ENCODE results near the gene NPAS1. TPM values are rescaled to one million over a fixed set of nuclear protein-coding genes. Genes with fewer than 3 reads are reported as not detected.
A peak's percentile ranks its signal among the peaks of the same experiment; 100 is the strongest.

Gene NPAS1
- total and polyA plus RNA-seq, 2 of the 13 experiments (the other 11 are each of a cell fraction or from before 2014, with no cell fraction given), result 0.35 to 2.9 TPM

- TF ChIP-seq PRDM10 (CRISPR knock-in tag; IDR thresholded peaks at IDR 0.05; ENCODE audit: low read depth) (no peak; the same call in 1 of the 2 replicates), ZBTB3 (CRISPR knock-in tag; IDR thresholded peaks at IDR 0.05; ENCODE audit: borderline replicate concordance, low read depth) (no peak), ZNF335 (CRISPR knock-in tag; IDR thresholded peaks at IDR 0.05) (peak; percentile 56; the same call in 1 of the 2 replicates), PAWR (CRISPR knock-in tag; IDR thresholded peaks at IDR 0.05; ENCODE audit: borderline replicate concordance) (no peak), ZFP37 (CRISPR knock-in tag; IDR thresholded peaks at IDR 0.05; ENCODE audit: borderline replicate concordance) (0 out of 2 replicates have a peak, but pooled peaks have one; percentile 53), MTF2 (CRISPR knock-in tag; IDR thresholded peaks at IDR 0.05; ENCODE audit: borderline replicate concordance) (no peak), GLI4 (CRISPR knock-in tag; IDR thresholded peaks at IDR 0.05; ENCODE audit: borderline replicate concordance) (no peak), POLR2G (IDR thresholded peaks at IDR 0.05; ENCODE audit: low read depth, low read length) (0 out of 2 replicates have a peak, but pooled peaks have one; percentile 23), SNAPC4 (CRISPR knock-in tag; IDR thresholded peaks at IDR 0.05) (no peak), KDM3A (CRISPR knock-in tag; IDR thresholded peaks at IDR 0.05; ENCODE audit: low read depth) (peak; percentile 55; the same call in 1 of the 2 replicates), ZNF772 (CRISPR knock-in tag; IDR thresholded peaks at IDR 0.05) (peak; percentile 48; the same call in 1 of the 2 replicates), ZNF720 (CRISPR knock-in tag; IDR thresholded peaks at IDR 0.05) (no peak), HMG20A (CRISPR knock-in tag; IDR thresholded peaks at IDR 0.05; ENCODE audit: borderline replicate concordance) (peak; percentile 87), ZNF607 (CRISPR knock-in tag; IDR thresholded peaks at IDR 0.05; ENCODE audit: borderline replicate concordance) (peak; percentile 71), ZNF883 (CRISPR knock-in tag; IDR thresholded peaks at IDR 0.05; ENCODE audit: not compliant biosample characterization) (no peak), ZNF138 (CRISPR knock-in tag; IDR thresholded peaks at IDR 0.05; ENCODE audit: low read depth) (no peak), ZBTB37 (CRISPR knock-in tag; IDR thresholded peaks at IDR 0.05) (no peak), TMF1 (CRISPR knock-in tag; IDR thresholded peaks at IDR 0.05; ENCODE audit: low read depth) (no peak)
Observed at GRCh38 chr19:46984077-46985010, 35.3 kb upstream of the NPAS1 start (continued).
